Measurements from ENCODE around the gene CDC6. TPM values are rescaled to one million over a fixed set of nuclear protein-coding genes. Genes with fewer than 3 reads are reported as not detected.

Gene CDC6
- total RNA-seq, 1 donor from 2014 or later: 0.55 TPM

DNA sequence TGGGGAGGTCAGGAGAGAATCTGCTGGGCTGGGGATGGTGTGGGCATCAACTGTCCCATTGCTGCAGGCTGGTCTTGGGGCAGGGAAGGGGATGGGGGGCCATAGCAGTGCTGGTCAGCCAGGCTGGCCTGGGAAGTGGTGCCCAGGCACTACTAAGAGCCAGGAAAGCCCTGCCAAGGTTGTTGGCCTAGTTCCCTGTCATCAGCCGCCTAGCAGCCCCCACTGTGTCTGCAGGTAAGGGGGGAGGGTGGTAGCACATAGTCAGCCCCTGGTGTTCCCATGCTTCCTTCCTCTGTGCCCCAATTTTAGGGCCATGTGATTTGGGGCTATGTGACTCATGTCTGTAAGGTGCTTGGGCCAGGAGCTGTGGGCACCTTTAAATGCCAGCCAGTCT lies 59.1 kb downstream of the CDC6 start:
- Histone ChIP-seq H3K4me1 (peaks cover 95% of the 10 kb centered on the region), H3K9me3 (replicated peaks) (no peaks in the 10 kb centered on the region), H3K27me3 (ENCODE audit: low read depth) (no peaks in the 10 kb centered on the region), H3K36me3 (peaks cover 28% of the 10 kb centered on the region), H3K4me3 (peak overlapping the region; percentile 78), H3K27ac (replicated peaks) (peak overlapping the region; percentile 97)
- no peak for DNase-seq
- TF ChIP-seq, protein P1, sequence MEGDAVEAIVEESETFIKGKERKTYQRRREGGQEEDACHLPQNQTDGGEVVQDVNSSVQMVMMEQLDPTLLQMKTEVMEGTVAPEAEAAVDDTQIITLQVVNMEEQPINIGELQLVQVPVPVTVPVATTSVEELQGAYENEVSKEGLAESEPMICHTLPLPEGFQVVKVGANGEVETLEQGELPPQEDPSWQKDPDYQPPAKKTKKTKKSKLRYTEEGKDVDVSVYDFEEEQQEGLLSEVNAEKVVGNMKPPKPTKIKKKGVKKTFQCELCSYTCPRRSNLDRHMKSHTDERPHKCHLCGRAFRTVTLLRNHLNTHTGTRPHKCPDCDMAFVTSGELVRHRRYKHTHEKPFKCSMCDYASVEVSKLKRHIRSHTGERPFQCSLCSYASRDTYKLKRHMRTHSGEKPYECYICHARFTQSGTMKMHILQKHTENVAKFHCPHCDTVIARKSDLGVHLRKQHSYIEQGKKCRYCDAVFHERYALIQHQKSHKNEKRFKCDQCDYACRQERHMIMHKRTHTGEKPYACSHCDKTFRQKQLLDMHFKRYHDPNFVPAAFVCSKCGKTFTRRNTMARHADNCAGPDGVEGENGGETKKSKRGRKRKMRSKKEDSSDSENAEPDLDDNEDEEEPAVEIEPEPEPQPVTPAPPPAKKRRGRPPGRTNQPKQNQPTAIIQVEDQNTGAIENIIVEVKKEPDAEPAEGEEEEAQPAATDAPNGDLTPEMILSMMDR (IDR thresholded peaks at IDR 0.05; ENCODE audit: borderline replicate concordance): no peak
- intact Hi-C loops (cut with micrococcal nuclease): no loop called here

DNA sequence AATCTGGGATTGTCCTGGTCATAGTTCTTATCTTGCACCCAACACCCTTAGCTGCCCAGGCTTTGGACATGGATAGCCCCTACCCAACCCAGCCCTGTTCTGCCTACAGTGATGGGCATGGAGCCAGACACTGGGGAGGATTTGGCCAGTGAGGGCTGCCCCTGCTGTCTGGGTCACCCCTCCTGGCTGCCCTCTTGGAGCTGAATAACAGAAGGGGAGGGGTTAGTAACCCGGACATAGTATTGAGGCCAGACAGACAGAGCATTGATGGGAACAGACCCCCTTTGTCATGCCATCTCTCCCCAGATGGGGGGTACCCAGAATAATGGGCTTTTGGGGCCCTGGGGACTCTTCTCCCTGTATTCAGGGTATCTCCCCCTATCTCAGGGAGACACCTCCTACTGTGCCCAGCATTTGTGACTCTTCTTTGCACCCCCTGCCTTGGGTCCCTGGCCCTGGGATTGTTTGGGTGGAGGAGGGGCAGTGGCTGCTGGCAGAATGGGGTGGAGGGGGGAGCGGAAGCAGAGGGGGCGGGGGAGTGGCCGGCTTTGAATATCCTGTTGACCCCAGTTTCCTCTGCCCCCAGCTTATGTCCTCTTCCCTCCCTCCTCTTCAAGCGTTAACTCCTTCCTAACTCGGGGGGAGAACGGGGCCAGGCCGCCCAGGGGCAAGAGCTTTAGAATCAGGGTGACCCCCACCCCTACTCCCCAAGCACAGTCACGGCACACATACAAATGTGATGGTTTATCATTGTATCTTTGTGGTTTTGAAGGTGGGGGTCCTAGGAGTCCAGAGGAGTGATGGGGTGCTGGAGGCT lies 59.8 kb downstream of the CDC6 start:
- intact Hi-C loops (cut with micrococcal nuclease): no loop called here

DNA sequence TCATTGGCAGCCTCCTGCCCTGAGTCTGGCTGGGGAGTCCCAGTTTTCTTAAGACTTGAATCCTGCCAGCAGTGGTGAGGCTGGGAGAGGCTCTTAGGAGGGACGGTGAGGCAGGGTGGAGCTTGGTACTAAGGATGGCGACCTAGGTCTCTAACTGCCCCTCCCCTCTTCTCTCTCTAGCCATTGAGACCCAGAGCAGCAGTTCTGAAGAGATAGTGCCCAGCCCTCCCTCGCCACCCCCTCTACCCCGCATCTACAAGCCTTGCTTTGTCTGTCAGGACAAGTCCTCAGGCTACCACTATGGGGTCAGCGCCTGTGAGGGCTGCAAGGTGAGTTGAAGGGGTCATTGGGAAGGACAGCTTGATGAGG lies 60.4 kb downstream of the CDC6 start:
- no peaks in the 10 kb centered on the region for H3K27me3 ChIP-seq (ENCODE audit: low read depth)
- H3K4me3 ChIP-seq: peak overlapping the region; percentile 78
- intact Hi-C loops (cut with micrococcal nuclease): no loop called here
- TF ChIP-seq, protein P1 (IDR thresholded peaks at IDR 0.05; ENCODE audit: borderline replicate concordance): no peak
- DNase-seq: no peak
- H3K4me1 ChIP-seq: peaks cover 90% of the 10 kb centered on the region
- H3K36me3 ChIP-seq: peaks cover 42% of the 10 kb centered on the region
- peak overlapping the region; percentile 97 for H3K27ac ChIP-seq (replicated peaks)
- no peaks in the 10 kb centered on the region for H3K9me3 ChIP-seq (replicated peaks)

More for the DNA sequence above, 59.8 kb downstream of the CDC6 start:
- H3K27ac ChIP-seq (replicated peaks): peak overlapping the region; percentile 97
- peaks cover 95% of the 10 kb centered on the region for H3K4me1 ChIP-seq
- no peak for DNase-seq
- no peaks in the 10 kb centered on the region for H3K9me3 ChIP-seq (replicated peaks)
- H3K36me3 ChIP-seq: peaks cover 36% of the 10 kb centered on the region
- H3K4me3 ChIP-seq: peak overlapping the region; percentile 78
- TF ChIP-seq, protein P1 (IDR thresholded peaks at IDR 0.05; ENCODE audit: borderline replicate concordance): no peak
- no peaks in the 10 kb centered on the region for H3K27me3 ChIP-seq (ENCODE audit: low read depth)

DNA sequence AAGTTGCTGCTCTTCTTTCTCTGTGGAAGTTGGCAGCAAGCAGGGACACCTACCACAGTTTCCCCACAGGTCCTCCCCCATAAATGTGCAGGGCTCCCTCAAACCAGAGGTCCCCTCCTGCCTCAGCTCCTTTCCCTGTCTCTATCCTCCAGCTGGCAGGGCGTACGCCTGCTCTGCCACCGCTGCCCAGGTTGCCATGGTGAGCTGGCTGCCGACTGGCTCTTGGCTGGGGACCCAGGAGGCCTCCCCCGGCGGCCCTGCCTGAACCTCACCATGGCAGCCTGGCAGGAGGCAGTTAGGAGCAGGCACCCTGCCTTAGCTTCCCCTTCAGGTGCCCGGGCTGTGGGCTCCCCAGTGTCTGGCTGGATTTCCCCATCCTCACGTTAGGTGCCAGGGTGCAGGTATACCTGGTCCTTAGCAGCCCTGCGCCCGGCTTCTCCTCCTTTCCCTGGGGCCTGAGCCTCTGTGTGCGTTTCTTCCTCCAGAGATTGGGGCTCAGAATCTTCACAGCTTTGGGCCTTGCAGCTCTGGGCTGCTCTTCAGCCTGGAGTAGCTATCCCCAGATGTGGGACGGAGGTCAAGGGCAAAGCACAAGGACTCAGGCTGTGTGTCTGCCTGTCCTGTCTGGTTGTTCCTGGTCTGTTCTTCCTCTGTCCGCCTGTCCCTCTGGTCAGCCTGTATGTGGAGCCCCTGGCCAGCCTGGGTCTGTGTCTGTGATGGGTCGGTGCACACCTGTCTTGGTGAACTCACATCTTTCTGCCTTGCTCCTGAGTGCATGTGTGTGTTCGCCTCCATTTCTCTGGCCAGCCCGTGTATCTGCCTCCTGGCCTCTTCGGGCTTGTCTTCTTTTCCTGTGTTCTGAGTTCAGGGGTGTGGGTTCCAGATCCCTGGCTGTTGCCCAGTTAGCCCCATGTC lies 61.1 kb downstream of the CDC6 start:
- peak; percentile 79 for DNase-seq
- intact Hi-C loops (cut with micrococcal nuclease): no loop called here
- H3K27me3 ChIP-seq (ENCODE audit: low read depth): no peaks in the 10 kb centered on the region
- no peaks in the 10 kb centered on the region for H3K9me3 ChIP-seq (replicated peaks)
- peaks cover 87% of the 10 kb centered on the region for H3K4me1 ChIP-seq
- peak overlapping the region; percentile 97 for H3K27ac ChIP-seq (replicated peaks)
- TF ChIP-seq, protein P1 (IDR thresholded peaks at IDR 0.05; ENCODE audit: borderline replicate concordance): no peak
- peak overlapping the region; percentile 78 for H3K4me3 ChIP-seq
- H3K36me3 ChIP-seq: peaks cover 49% of the 10 kb centered on the region

DNA sequence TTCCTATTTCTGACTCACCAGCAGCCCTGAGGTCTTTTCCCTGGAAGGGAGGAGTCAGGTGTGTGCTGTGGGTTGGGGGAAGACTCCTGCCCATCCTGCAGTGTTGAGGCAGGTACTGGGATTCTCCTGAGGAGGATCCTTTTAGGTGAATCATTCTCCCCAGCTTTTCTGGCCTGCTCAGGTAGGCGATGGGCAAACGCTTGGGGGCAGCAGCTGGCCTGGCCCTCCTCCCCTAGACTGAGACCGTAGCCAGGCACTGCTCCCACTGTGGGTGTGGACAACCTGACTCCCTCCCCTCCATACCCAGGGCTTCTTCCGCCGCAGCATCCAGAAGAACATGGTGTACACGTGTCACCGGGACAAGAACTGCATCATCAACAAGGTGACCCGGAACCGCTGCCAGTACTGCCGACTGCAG lies 61.8 kb downstream of the CDC6 start:
- Histone ChIP-seq H3K36me3 (peaks cover 56% of the 10 kb centered on the region), H3K27me3 (ENCODE audit: low read depth) (no peaks in the 10 kb centered on the region), H3K4me1 (peaks cover 81% of the 10 kb centered on the region), H3K27ac (replicated peaks) (peak overlapping the region; percentile 97), H3K9me3 (replicated peaks) (no peaks in the 10 kb centered on the region), H3K4me3 (peak overlapping the region; percentile 78)
- TF ChIP-seq, protein P1 (IDR thresholded peaks at IDR 0.05; ENCODE audit: borderline replicate concordance): no peak
- intact Hi-C loops (cut with micrococcal nuclease): no loop called here
- peak; percentile 58 for DNase-seq

Data from left ventricle myocardium inferior (tissue), 1 donor.